HCT116 (cell line): ENCODE measurements around the gene RIN1. TPM values are rescaled to one million over a fixed set of nuclear protein-coding genes. Genes with fewer than 3 reads are reported as not detected.

Experiments used
- ATAC-seq: fragments of 200-7000 bp; cut with Tn5 transposase; 2 replicates; pipeline ENCODE4 v1.9.1; 2020; ENCODE audit warnings: mild to moderate bottlenecking, moderate library complexity
- BruUV-seq: library from RNA; stranded (reverse); fragments of 400-500 nt; replicated peaks from 2 replicates; lab custom pipeline; 2021; lab: Mats Ljungman, UMichigan
- CTCF ChIA-PET: fragments of 300-600 bp; sonication (Branson Sonifier 250); formaldehyde crosslinking; loops from one replicate; lab custom pipeline; 2021; ENCODE audit warnings: antibody characterized with exemption; lab: Charles Lee
- POLR2A ChIA-PET: fragments of 300-600, 350-600 bp; sonication (Branson Sonifier 250); formaldehyde crosslinking; loops from one replicate; lab custom pipeline; 2021; ENCODE audit warnings: antibody characterized with exemption; lab: Charles Lee
- RAD21 ChIA-PET, 2 experiments: fragments of 300-600 bp; sonication (Branson Sonifier 250); formaldehyde crosslinking; loops; one replicate each; lab custom pipeline; 2023; ENCODE audit warnings: low total read pairs in 2 of 2; ENCODE audit not compliant: uncharacterized antibody in 2 of 2, unreplicated experiment in 2 of 2, low non-redundant PET in 1 of 2; lab: Charles Lee
- DNase-seq: peaks from one replicate; pipeline ENCODE4 v3.0.0-alpha.2; 2010; ENCODE audit warnings: low read depth, low spot score
- H2AFZ ChIP-seq: fragments of 200-600 bp; shearing (Covaris generic), sonication (generic); 2 replicates; pipeline ENCODE4 v1.6.1; 2017; ENCODE audit warnings: low read depth, mixed run types, mixed read lengths, antibody characterized with exemption, low read length; ENCODE audit not compliant: poor library complexity, severe bottlenecking
- H3K27ac ChIP-seq: 2 replicates; pipeline ENCODE4 v1.5.1; 2012; ENCODE audit warnings: low read depth, low read length
- H3K27me3 ChIP-seq: fragments of 200-600 bp; sonication (generic); 2 replicates; pipeline ENCODE4 v1.6.1; 2016; ENCODE audit warnings: mixed run types, low read length, mixed read lengths; ENCODE audit not compliant: insufficient read depth
- H3K36me3 ChIP-seq, 2 experiments: fragments of 200-500 bp in 1 of 2; fragments of 200-600 bp in 1 of 2; sonication (Bioruptor generic) in 1 of 2; sonication (generic) in 1 of 2; 2 replicates each; pipeline versions ENCODE4 v1.5.1 to v1.6.1; 2014 to 2016; ENCODE audit warnings: low read length in 2 of 2, inconsistent platforms in 1 of 2, mixed read lengths in 1 of 2, mixed run types in 1 of 2; ENCODE audit not compliant: insufficient read depth in 2 of 2, control insufficient read depth in 1 of 2
- H3K4me1 ChIP-seq, 2 experiments: fragments of 200-600 bp in 1 of 2; sonication (generic) in 1 of 2; 2 replicates each; pipeline versions ENCODE4 v1.5.1 to v1.6.1; 2012 to 2017; ENCODE audit warnings: low read length in 2 of 2, inconsistent platforms in 1 of 2, mild to moderate bottlenecking in 1 of 2, mixed read lengths in 1 of 2, mixed run types in 1 of 2, moderate library complexity in 1 of 2; ENCODE audit not compliant: insufficient read depth in 2 of 2, control insufficient read depth in 1 of 2
- H3K4me2 ChIP-seq: fragments of 200-600 bp; sonication (generic); 2 replicates; pipeline ENCODE4 v1.6.1; 2017; ENCODE audit warnings: mixed run types, low read length, mixed read lengths
- H3K4me3 ChIP-seq, 2 experiments: fragments of 200-600 bp in 1 of 2; sonication (generic) in 1 of 2; replicated peaks in 1 of 2; 2 replicates each; pipeline ENCODE4 v1.5.1; 2011 to 2016; ENCODE audit warnings: low read length in 2 of 2, control low read depth in 1 of 2, low read depth in 1 of 2, mild to moderate bottlenecking in 1 of 2, mixed read lengths in 1 of 2, mixed run types in 1 of 2
- H3K79me2 ChIP-seq: fragments of 200-600 bp; sonication (generic); 2 replicates; pipeline ENCODE4 v1.6.1; 2017; ENCODE audit warnings: mild to moderate bottlenecking, mixed run types, low read length, moderate library complexity, mixed read lengths; ENCODE audit not compliant: insufficient read depth
- H3K9ac ChIP-seq: fragments of 200-600 bp; sonication (generic); 2 replicates; pipeline ENCODE4 v1.6.1; 2016; ENCODE audit warnings: low read length, mixed read lengths
- H3K9me2 ChIP-seq: fragments of 200-600 bp; sonication (generic), shearing (Covaris generic); 2 replicates; pipeline ENCODE4 v1.6.1; 2017; ENCODE audit warnings: mixed run types, mild to moderate bottlenecking, moderate library complexity; ENCODE audit not compliant: insufficient read depth
- H3K9me3 ChIP-seq, 2 experiments: fragments of 200-500 bp in 1 of 2; fragments of 200-600 bp in 1 of 2; sonication (Bioruptor generic) in 1 of 2; sonication (generic) in 1 of 2; 2 replicates each; pipeline ENCODE4 v1.6.1; 2014 to 2017; ENCODE audit warnings: low read length in 2 of 2, mixed read lengths in 2 of 2, inconsistent platforms in 1 of 2, low read depth in 1 of 2, mild to moderate bottlenecking in 1 of 2, mixed run types in 1 of 2, moderate library complexity in 1 of 2; ENCODE audit not compliant: control insufficient read depth in 1 of 2, insufficient read depth in 1 of 2
- H4K20me1 ChIP-seq: fragments of 200-600 bp; sonication (generic), shearing (Covaris generic); 2 replicates; pipeline ENCODE4 v1.6.1; 2017; ENCODE audit warnings: mixed run types, mild to moderate bottlenecking, moderate library complexity; ENCODE audit not compliant: insufficient read depth
- ATF3 ChIP-seq: IDR thresholded peaks from 2 replicates; pipeline ENCODE4 v1.6.1; 2012
- CBX3 ChIP-seq: IDR thresholded peaks from 2 replicates; pipeline ENCODE4 v1.6.1; 2012; ENCODE audit warnings: low read depth
- CEBPB ChIP-seq: IDR thresholded peaks from 2 replicates; pipeline ENCODE4 v1.6.1; 2012; ENCODE audit warnings: low read depth
- CTCF ChIP-seq, 3 experiments: fragments of 200-600 bp in 1 of 3; sonication (generic) in 1 of 3; IDR thresholded peaks in 2 of 3; conservative IDR thresholded peaks in 1 of 3; 2 replicates each; pipeline ENCODE4 v1.5.1; 2012 to 2017; ENCODE audit warnings: low read depth in 2 of 3, low read length in 2 of 3, antibody characterized with exemption in 1 of 3, borderline replicate concordance in 1 of 3, control low read depth in 1 of 3, mild to moderate bottlenecking in 1 of 3, mixed read lengths in 1 of 3, mixed run types in 1 of 3, moderate library complexity in 1 of 3; ENCODE audit not compliant: insufficient read depth in 1 of 3
- ELF1 ChIP-seq: IDR thresholded peaks from 2 replicates; pipeline ENCODE4 v1.6.1; 2012; ENCODE audit warnings: low read depth, borderline replicate concordance
- EZH2 ChIP-seq: fragments of 200-600 bp; sonication (generic); IDR thresholded peaks from 2 replicates; pipeline ENCODE4 v1.6.1; 2017; ENCODE audit warnings: antibody characterized with exemption, mixed run types
- EZH2phosphoT487 ChIP-seq: fragments of 200-600 bp; IDR thresholded peaks from 2 replicates; pipeline ENCODE4 v1.6.1; 2018; ENCODE audit warnings: antibody characterized with exemption, borderline replicate concordance
- JUND ChIP-seq: IDR thresholded peaks from 2 replicates; pipeline ENCODE4 v1.6.1; 2012
- MAX ChIP-seq: IDR thresholded peaks from 2 replicates; pipeline ENCODE4 v1.6.1; 2012
- POLR2A ChIP-seq: IDR thresholded peaks from 2 replicates; pipeline ENCODE4 v1.7.0; 2011; ENCODE audit warnings: borderline replicate concordance; ENCODE audit not compliant: insufficient read depth, insufficient read length; ENCODE audit errors: extremely low read depth
- POLR2AphosphoS5 ChIP-seq: IDR thresholded peaks from 2 replicates; pipeline ENCODE4 v1.6.1; 2011; ENCODE audit warnings: mild to moderate bottlenecking, low read depth, low read length, moderate library complexity
- RAD21 ChIP-seq: IDR thresholded peaks from 2 replicates; pipeline ENCODE4 v1.6.1; 2012; ENCODE audit warnings: low read depth, mild to moderate bottlenecking
- REST ChIP-seq: IDR thresholded peaks from 2 replicates; pipeline ENCODE4 v1.6.1; 2012; ENCODE audit warnings: low read depth
- SIN3A ChIP-seq: IDR thresholded peaks from 2 replicates; pipeline ENCODE4 v1.6.1; 2012; ENCODE audit warnings: low read depth
- SRF ChIP-seq: IDR thresholded peaks from 2 replicates; pipeline ENCODE4 v1.6.1; 2012; ENCODE audit warnings: low read depth
- TCF7L2 ChIP-seq: IDR thresholded peaks from 2 replicates; pipeline ENCODE4 v1.7.0; 2011; ENCODE audit warnings: borderline replicate concordance, inconsistent platforms; ENCODE audit not compliant: insufficient read depth, insufficient read length; ENCODE audit errors: extremely low read depth
- YY1 ChIP-seq: IDR thresholded peaks from 2 replicates; pipeline ENCODE4 v1.6.1; 2011; ENCODE audit warnings: low read length, low read depth, moderate library complexity, mild to moderate bottlenecking; ENCODE audit not compliant: insufficient replicate concordance; ENCODE audit errors: extremely low read depth
- ZNF274 ChIP-seq: fragments of 200-500 bp; sonication (Bioruptor generic); IDR thresholded peaks from 2 replicates; pipeline ENCODE4 v1.6.1; 2014; ENCODE audit warnings: mild to moderate bottlenecking, low read depth, low read length, inconsistent platforms
- intact Hi-C: fragments of 100-400 bp; cut with micrococcal nuclease; formaldehyde crosslinking; loops from 2 replicates; pipeline ENCODE4 v1.10.0; 2022
- total RNA-seq: library from RNA; stranded (reverse); gene quantifications from one replicate; pipeline ENCODE4 v1.2.1, GENCODE V29; 2021; ENCODE audit not compliant: unreplicated experiment

The RIN1 gene
- total RNA-seq, 1 experiment from 2014 or later, result 38.7 TPM

GRCh38 chr11:66288671-66289547 is 47.3 kb downstream of the RIN1 start, which contains the start of gene YIF1A (continued):
- no peak for TF ChIP-seq EZH2
- peak; percentile 87 for TF ChIP-seq YY1
- peak; percentile 38 for TF ChIP-seq POLR2A
- TF ChIP-seq RAD21, result no peak
- TF ChIP-seq EZH2phosphoT487, result no peak

GRCh38 chr11:66287889-66288670 is 48.2 kb downstream of the RIN1 start:
- DNase-seq (no peak), ATAC-seq (no peak)
- TSS peak; percentile 50 for BruUV-seq
- no peak for TF ChIP-seq EZH2
- TF ChIP-seq RAD21, result no peak
- no peak for TF ChIP-seq ELF1
- TF ChIP-seq CBX3, result no peak
- no peak for TF ChIP-seq MAX
- no peak for TF ChIP-seq POLR2AphosphoS5
- TF ChIP-seq REST, result no peak
- no peak for TF ChIP-seq JUND
- TF ChIP-seq CEBPB, result no peak
- no peak for TF ChIP-seq SIN3A
- no peak for TF ChIP-seq TCF7L2
- no peak for TF ChIP-seq CTCF (IDR thresholded peaks at IDR 0.05 in 2 of 3, conservative IDR thresholded peaks at IDR 0.05 in 1 of 3; ENCODE audit: borderline replicate concordance in 1 of 3, insufficient read depth in 1 of 3, low read depth in 2 of 3, low read length in 2 of 3)
- TF ChIP-seq SRF, result no peak
- no peak for TF ChIP-seq ATF3
- no peak for TF ChIP-seq ZNF274

More at GRCh38 chr11:66287889-66288670, 48.2 kb downstream of the RIN1 start:
- Histone ChIP-seq H2AFZ (no peak overlapping the region), H3K4me3 (peak overlapping the region; percentile 71 to 96), H3K36me3 (no peaks in the 10 kb centered on the region), H3K27ac (peak overlapping the region; percentile 76), H4K20me1 (no peaks in the 10 kb centered on the region), H3K9me2 (no peaks in the 10 kb centered on the region), H3K4me2 (peak overlapping the region; percentile 99), H3K9me3 (no peaks in the 10 kb centered on the region), H3K79me2 (peaks cover 19% of the 10 kb centered on the region), H3K4me1 (peaks cover 22 to 45% of the 10 kb centered on the region in 2 experiments), H3K27me3 (no peaks in the 10 kb centered on the region), H3K9ac (peak overlapping the region; percentile 93)
- intact Hi-C loops, result no loop called here
- CTCF ChIA-PET, result interaction anchor here (1.3 to 3.4 kb wide), 3 partner anchors 10 to 66 kb away, joined by 4 to 25 read pairs (median 5); no protein-coding TSS in a partner anchor
- POLR2A ChIA-PET, result interaction anchor here (0.8 to 2.7 kb wide), 3 partner anchors 18 to 57 kb away, joined by 5 to 18 read pairs (median 6); partner anchors contain the start of gene BRMS1
- RAD21 ChIA-PET, result no interaction called here
